Measurements from ENCODE around the gene IGF1.

Gene IGF1

GRCh38 chr12:102425109-102426039 is 55.0 kb downstream of the IGF1 start:
- no peak for DNase-seq

- DNase-seq, result no peak
These were observed 56.9 kb downstream of the IGF1 start for GRCh38 chr12:102423462-102423861.

GRCh38 chr12:102421802-102422583 is 58.4 kb downstream of the IGF1 start:
- no peak for DNase-seq

- DNase-seq, result no peak
These were observed 61.1 kb downstream of the IGF1 start for GRCh38 chr12:102419094-102419764.

GRCh38 chr12:102417055-102417454 is 63.3 kb downstream of the IGF1 start:
- DNase-seq, result no peak

- DNase-seq, result no peak
These were observed 64.8 kb downstream of the IGF1 start for GRCh38 chr12:102415515-102415914.

- no peak for DNase-seq
These were observed 67.0 kb downstream of the IGF1 start for GRCh38 chr12:102413396-102413795.

GRCh38 chr12:102410511-102410910 is 69.9 kb downstream of the IGF1 start:
- no peak for DNase-seq

- no peak for DNase-seq
These were observed 71.7 kb downstream of the IGF1 start for GRCh38 chr12:102408487-102409297.

GRCh38 chr12:102407776-102408486 is 72.4 kb downstream of the IGF1 start:
- no peak for DNase-seq

- DNase-seq, result no peak
These were observed 74.3 kb downstream of the IGF1 start for GRCh38 chr12:102406033-102406584.

- no peak for DNase-seq
These were observed 79.3 kb downstream of the IGF1 start for GRCh38 chr12:102401087-102401486.

GRCh38 chr12:102399653-102400052 is 80.7 kb downstream of the IGF1 start:
- DNase-seq, result no peak

GRCh38 chr12:102396276-102396675 is 84.1 kb downstream of the IGF1 start:
- DNase-seq, result no peak

GRCh38 chr12:102394200-102394599 is 86.2 kb downstream of the IGF1 start:
- DNase-seq, result no peak

- DNase-seq, result no peak
These were observed 90.3 kb downstream of the IGF1 start for GRCh38 chr12:102390068-102390467.

- DNase-seq, result no peak
These were observed 91.9 kb downstream of the IGF1 start for GRCh38 chr12:102388469-102388868.

GRCh38 chr12:102385343-102385742 is 95.0 kb downstream of the IGF1 start:
- DNase-seq, result no peak

GRCh38 chr12:102379346-102380162 is 100.8 kb downstream of the IGF1 start:
- no peak for DNase-seq

GRCh38 chr12:102376781-102377180 is 103.6 kb downstream of the IGF1 start:
- no peak for DNase-seq

Data from Kasumi-1 (cell line).